ENCODE measurements around the gene AP1M2.

GRCh38 chr19:10604460-10604980 is 17.4 kb upstream of the AP1M2 start:
- TF ChIP-seq EZH2 (IDR thresholded peaks at IDR 0.05; ENCODE audit: insufficient read depth, low read length), result no peak
- no peak for TF ChIP-seq CTCF (IDR thresholded peaks at IDR 0.05; ENCODE audit: insufficient read depth, low read depth, low read length)
